SU-DHL-6 (cell line): ENCODE measurements around the gene NFATC3.
"Not testable (repeated sequence)": the region's sequence is repeated elsewhere in the genome, so short reads cannot be mapped to it uniquely, and the experiment has no call there.

ENCODE experiments used
- H2AFZ ChIP-seq: fragments of 200-600 bp; sonication (generic); 2 replicates; pipeline ENCODE4 v1.6.1; 2014; ENCODE audit warnings: low read depth, mild to moderate bottlenecking, moderate library complexity, mixed read lengths, antibody characterized with exemption, low read length; ENCODE audit not compliant: severe bottlenecking
- H3F3A ChIP-seq: fragments of 200-600 bp; shearing (Covaris generic); 2 replicates; pipeline ENCODE4 v1.6.0; 2016; ENCODE audit warnings: antibody characterized with exemption, mild to moderate bottlenecking; ENCODE audit not compliant: insufficient read depth
- H3K27ac ChIP-seq: fragments of 200-600 bp; sonication (generic); 2 replicates; pipeline ENCODE4 v1.5.1; 2016; ENCODE audit warnings: low read depth, mild to moderate bottlenecking, low read length, moderate library complexity, mixed read lengths
- H3K27me3 ChIP-seq: fragments of 200-600 bp; sonication (generic), shearing (Covaris generic); 2 replicates; pipeline ENCODE4 v1.6.0; 2014; ENCODE audit warnings: mild to moderate bottlenecking, low read length
- H3K36me3 ChIP-seq: fragments of 200-600 bp; sonication (generic); 2 replicates; pipeline ENCODE4 v1.6.1; 2014; ENCODE audit warnings: mild to moderate bottlenecking, low read length, mixed read lengths
- H3K4me2 ChIP-seq: fragments of 300-600, 200-600 bp; shearing (Covaris generic), sonication (generic); 2 replicates; pipeline ENCODE4 v1.6.0; 2014; ENCODE audit warnings: low read length, low read depth, mild to moderate bottlenecking; ENCODE audit not compliant: poor library complexity, severe bottlenecking
- H3K4me3 ChIP-seq: fragments of 200-600 bp; sonication (generic); 2 replicates; pipeline ENCODE4 v1.5.1; 2014; ENCODE audit warnings: antibody characterized with exemption, low read length, mild to moderate bottlenecking, mixed read lengths; ENCODE audit not compliant: insufficient read depth, poor library complexity, severe bottlenecking
- H3K79me2 ChIP-seq: fragments of 200-600 bp; sonication (generic); 2 replicates; pipeline ENCODE4 v1.6.1; 2014; ENCODE audit warnings: mild to moderate bottlenecking, low read length, moderate library complexity; ENCODE audit not compliant: insufficient read depth
- H3K9ac ChIP-seq: fragments of 200-600 bp; sonication (generic); 2 replicates; pipeline ENCODE4 v1.7.0; 2014; ENCODE audit warnings: mild to moderate bottlenecking, low read length
- H3K9me2 ChIP-seq: fragments of 200-600 bp; sonication (generic); replicated peaks from 2 replicates; pipeline ENCODE4 v1.6.1; 2014; ENCODE audit warnings: low read length; ENCODE audit not compliant: insufficient read depth
- H3K9me3 ChIP-seq: fragments of 200-600 bp; sonication (generic); 2 replicates; pipeline ENCODE4 v1.6.1; 2014; ENCODE audit warnings: low read length, mixed read lengths; ENCODE audit not compliant: insufficient read depth
- H4K20me1 ChIP-seq: fragments of 200-600 bp; sonication (generic); 2 replicates; pipeline ENCODE4 v1.6.1; 2014; ENCODE audit warnings: low read depth, mild to moderate bottlenecking, antibody characterized with exemption, low read length, moderate library complexity, mixed read lengths
- EZH2phosphoT487 ChIP-seq: fragments of 200-600 bp; sonication (generic), shearing (Covaris generic); conservative IDR thresholded peaks from 2 replicates; pipeline ENCODE4 v1.6.1; 2018; ENCODE audit warnings: mild to moderate bottlenecking, antibody characterized with exemption, low read length, moderate library complexity, mixed read lengths
- TF ChIP-seq, protein P1 (sequence below): fragments of 200-600 bp; sonication (generic); IDR thresholded peaks from one replicate; pipeline ENCODE4 v1.5.1; 2017; ENCODE audit warnings: antibody characterized with exemption, mild to moderate bottlenecking, low read length, moderate library complexity; ENCODE audit not compliant: insufficient read depth, poor library complexity, severe bottlenecking

The NFATC3 gene

GRCh38 chr16:68091380-68092261 is 6.5 kb downstream of the NFATC3 start:
- H2AFZ ChIP-seq: no peak overlapping the region
- H3K36me3 ChIP-seq: no peaks in the 10 kb centered on the region
- no peak overlapping the region for H3K9ac ChIP-seq
- peaks cover 98% of the 10 kb centered on the region for H3K79me2 ChIP-seq
- H3K27ac ChIP-seq: no peak overlapping the region
- H3K4me3 ChIP-seq: no peak overlapping the region
- H3F3A ChIP-seq: peaks cover 26% of the 10 kb centered on the region; the same call in 1 of the 2 replicates
- TF ChIP-seq, protein P1, sequence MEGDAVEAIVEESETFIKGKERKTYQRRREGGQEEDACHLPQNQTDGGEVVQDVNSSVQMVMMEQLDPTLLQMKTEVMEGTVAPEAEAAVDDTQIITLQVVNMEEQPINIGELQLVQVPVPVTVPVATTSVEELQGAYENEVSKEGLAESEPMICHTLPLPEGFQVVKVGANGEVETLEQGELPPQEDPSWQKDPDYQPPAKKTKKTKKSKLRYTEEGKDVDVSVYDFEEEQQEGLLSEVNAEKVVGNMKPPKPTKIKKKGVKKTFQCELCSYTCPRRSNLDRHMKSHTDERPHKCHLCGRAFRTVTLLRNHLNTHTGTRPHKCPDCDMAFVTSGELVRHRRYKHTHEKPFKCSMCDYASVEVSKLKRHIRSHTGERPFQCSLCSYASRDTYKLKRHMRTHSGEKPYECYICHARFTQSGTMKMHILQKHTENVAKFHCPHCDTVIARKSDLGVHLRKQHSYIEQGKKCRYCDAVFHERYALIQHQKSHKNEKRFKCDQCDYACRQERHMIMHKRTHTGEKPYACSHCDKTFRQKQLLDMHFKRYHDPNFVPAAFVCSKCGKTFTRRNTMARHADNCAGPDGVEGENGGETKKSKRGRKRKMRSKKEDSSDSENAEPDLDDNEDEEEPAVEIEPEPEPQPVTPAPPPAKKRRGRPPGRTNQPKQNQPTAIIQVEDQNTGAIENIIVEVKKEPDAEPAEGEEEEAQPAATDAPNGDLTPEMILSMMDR: no peak
- no peak for TF ChIP-seq EZH2phosphoT487
- H3K9me3 ChIP-seq: no peaks in the 10 kb centered on the region
- H4K20me1 ChIP-seq: peaks cover 45% of the 10 kb centered on the region
- H3K9me2 ChIP-seq: no peaks in the 10 kb centered on the region
- H3K4me2 ChIP-seq: peak overlapping the region; percentile 86
- no peaks in the 10 kb centered on the region for H3K27me3 ChIP-seq

GRCh38 chr16:68092275-68092674 is 7.1 kb downstream of the NFATC3 start:
- Histone ChIP-seq H3K79me2 (peaks cover 98% of the 10 kb centered on the region), H4K20me1 (peaks cover 39% of the 10 kb centered on the region), H3F3A (peaks cover 26% of the 10 kb centered on the region; the same call in 1 of the 2 replicates)
- not testable (repeated sequence) for H3K36me3 ChIP-seq, H3K4me2 ChIP-seq, H3K9me3 ChIP-seq, H3K4me3 ChIP-seq, H3K9me2 ChIP-seq, H3K27me3 ChIP-seq, H2AFZ ChIP-seq, H3K27ac ChIP-seq, H3K9ac ChIP-seq

DNA sequence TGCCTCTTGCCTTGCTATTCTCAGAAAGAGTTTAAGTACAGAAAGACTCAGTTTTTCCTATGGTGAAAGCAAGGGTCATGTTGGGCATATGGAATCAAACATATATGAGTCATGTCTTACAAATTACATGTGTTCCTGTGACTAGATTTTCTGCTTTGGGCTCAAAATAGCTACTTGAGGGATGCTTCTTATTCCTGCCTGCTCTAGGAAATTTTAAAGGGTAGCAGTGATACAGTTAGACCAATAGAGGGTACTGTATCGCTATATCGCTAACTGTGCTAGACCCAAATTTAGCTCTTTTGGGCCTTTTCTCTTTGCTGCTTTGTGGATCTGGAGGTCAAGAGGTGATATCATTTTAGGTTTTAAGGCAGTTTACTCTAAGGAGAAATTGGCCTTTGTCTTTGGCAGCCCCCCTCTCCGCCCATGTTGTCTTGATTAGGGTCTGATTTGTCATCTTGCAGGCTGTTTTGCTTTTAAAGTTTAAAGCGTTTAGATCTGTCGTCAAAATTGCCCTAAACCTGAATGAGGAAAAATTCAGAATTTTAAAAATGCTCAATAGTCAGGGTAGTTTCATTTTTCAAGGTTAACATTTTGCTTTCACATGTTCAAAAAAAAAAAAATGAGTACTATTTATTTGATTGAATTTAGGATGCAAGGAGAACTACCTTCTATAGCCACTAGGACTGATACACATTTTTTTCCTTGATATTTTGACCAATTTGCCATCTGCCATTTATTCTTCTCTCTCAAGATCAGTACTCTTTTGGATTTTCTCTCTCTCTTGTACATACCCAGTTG is 8.8 kb downstream of the NFATC3 start:
- H2AFZ ChIP-seq: no peak overlapping the region
- peaks cover 22% of the 10 kb centered on the region; the same call in 1 of the 2 replicates for H3F3A ChIP-seq
- no peak overlapping the region for H3K4me2 ChIP-seq
- H3K27ac ChIP-seq: no peak overlapping the region
- H3K4me3 ChIP-seq: no peak overlapping the region
- TF ChIP-seq, protein P1: peak; percentile 29
- no peak for TF ChIP-seq EZH2phosphoT487
- H3K36me3 ChIP-seq: no peaks in the 10 kb centered on the region
- peaks cover 31% of the 10 kb centered on the region for H4K20me1 ChIP-seq
- no peaks in the 10 kb centered on the region for H3K27me3 ChIP-seq
- no peak overlapping the region for H3K9ac ChIP-seq
- no peaks in the 10 kb centered on the region for H3K9me3 ChIP-seq
- no peaks in the 10 kb centered on the region for H3K9me2 ChIP-seq
- H3K79me2 ChIP-seq: peaks cover 97% of the 10 kb centered on the region
